ENCODE results near the gene NRIP1. TPM values are rescaled to one million over a fixed set of nuclear protein-coding genes. Genes with fewer than 3 reads are reported as not detected.

Gene NRIP1
- total RNA-seq, 4 donors from 2014 or later, result 21.5 to 30.7 (median 28.2) TPM

GRCh38 chr21:15054089-15054488 lies 10.7 kb downstream of the NRIP1 start:
- 53 to 59% methylated on average over 4 of the region's 4 CpGs for WGBS, 2 donors (ENCODE audit: low coverage in 1 of 2)
- Histone ChIP-seq H3K9me3 (no peaks in the 10 kb centered on the region), H3K4me1 (peaks cover 12 to 95% (median 18%) of the 10 kb centered on the region in 3 donors), H3K4me3 (no peak overlapping the region), H3K27ac (no peak overlapping the region), H3K27me3 (no peaks in the 10 kb centered on the region), H3K36me3 (no peaks in the 10 kb centered on the region)
- no peak for ATAC-seq
- TF ChIP-seq EP300 (IDR thresholded peaks at IDR 0.05) (no peak), POLR2A (IDR thresholded peaks at IDR 0.05) (no peak), POLR2AphosphoS5 (IDR thresholded peaks at IDR 0.05) (no peak)
- TF ChIP-seq, protein P1, sequence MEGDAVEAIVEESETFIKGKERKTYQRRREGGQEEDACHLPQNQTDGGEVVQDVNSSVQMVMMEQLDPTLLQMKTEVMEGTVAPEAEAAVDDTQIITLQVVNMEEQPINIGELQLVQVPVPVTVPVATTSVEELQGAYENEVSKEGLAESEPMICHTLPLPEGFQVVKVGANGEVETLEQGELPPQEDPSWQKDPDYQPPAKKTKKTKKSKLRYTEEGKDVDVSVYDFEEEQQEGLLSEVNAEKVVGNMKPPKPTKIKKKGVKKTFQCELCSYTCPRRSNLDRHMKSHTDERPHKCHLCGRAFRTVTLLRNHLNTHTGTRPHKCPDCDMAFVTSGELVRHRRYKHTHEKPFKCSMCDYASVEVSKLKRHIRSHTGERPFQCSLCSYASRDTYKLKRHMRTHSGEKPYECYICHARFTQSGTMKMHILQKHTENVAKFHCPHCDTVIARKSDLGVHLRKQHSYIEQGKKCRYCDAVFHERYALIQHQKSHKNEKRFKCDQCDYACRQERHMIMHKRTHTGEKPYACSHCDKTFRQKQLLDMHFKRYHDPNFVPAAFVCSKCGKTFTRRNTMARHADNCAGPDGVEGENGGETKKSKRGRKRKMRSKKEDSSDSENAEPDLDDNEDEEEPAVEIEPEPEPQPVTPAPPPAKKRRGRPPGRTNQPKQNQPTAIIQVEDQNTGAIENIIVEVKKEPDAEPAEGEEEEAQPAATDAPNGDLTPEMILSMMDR (IDR thresholded peaks at IDR 0.05), result no peak

- no peaks in the 10 kb centered on the region for H3K36me3 ChIP-seq
- TF ChIP-seq POLR2A (IDR thresholded peaks at IDR 0.05) (no peak), POLR2AphosphoS5 (IDR thresholded peaks at IDR 0.05) (no peak), EP300 (IDR thresholded peaks at IDR 0.05) (no peak)
- TF ChIP-seq, protein P1 (IDR thresholded peaks at IDR 0.05), result no peak
- H3K4me1 ChIP-seq, result peaks cover 6 to 95% (median 18%) of the 10 kb centered on the region in 3 donors
- 17 to 60% methylated on average over 1 of the region's 1 CpG for WGBS, 2 donors (ENCODE audit: low coverage in 1 of 2)
- H3K9me3 ChIP-seq, result no peaks in the 10 kb centered on the region
- H3K27me3 ChIP-seq, result no peaks in the 10 kb centered on the region
- no peak for ATAC-seq
- no peak overlapping the region for H3K27ac ChIP-seq
- H3K4me3 ChIP-seq, result no peak overlapping the region
These were observed 11.3 kb downstream of the NRIP1 start for GRCh38 chr21:15053500-15053899.

- ATAC-seq, result no peak
- no peaks in the 10 kb centered on the region for H3K9me3 ChIP-seq
- no peaks in the 10 kb centered on the region for H3K27me3 ChIP-seq
- no peak for TF ChIP-seq POLR2AphosphoS5 (IDR thresholded peaks at IDR 0.05)
- TF ChIP-seq, protein P1 (IDR thresholded peaks at IDR 0.05), result no peak
- no peak for TF ChIP-seq POLR2A (IDR thresholded peaks at IDR 0.05)
- no peak for TF ChIP-seq EP300 (IDR thresholded peaks at IDR 0.05)
- H3K36me3 ChIP-seq, result no peaks in the 10 kb centered on the region
- no peak overlapping the region for H3K4me3 ChIP-seq
- H3K4me1 ChIP-seq, result peaks cover 5 to 89% (median 18%) of the 10 kb centered on the region in 3 donors
- no peak overlapping the region for H3K27ac ChIP-seq
- WGBS, 2 donors (ENCODE audit: low coverage in 1 of 2), result 78 to 94% methylated on average over 4 of the region's 4 CpGs
These were observed 12.4 kb downstream of the NRIP1 start for GRCh38 chr21:15052459-15052763.

DNA sequence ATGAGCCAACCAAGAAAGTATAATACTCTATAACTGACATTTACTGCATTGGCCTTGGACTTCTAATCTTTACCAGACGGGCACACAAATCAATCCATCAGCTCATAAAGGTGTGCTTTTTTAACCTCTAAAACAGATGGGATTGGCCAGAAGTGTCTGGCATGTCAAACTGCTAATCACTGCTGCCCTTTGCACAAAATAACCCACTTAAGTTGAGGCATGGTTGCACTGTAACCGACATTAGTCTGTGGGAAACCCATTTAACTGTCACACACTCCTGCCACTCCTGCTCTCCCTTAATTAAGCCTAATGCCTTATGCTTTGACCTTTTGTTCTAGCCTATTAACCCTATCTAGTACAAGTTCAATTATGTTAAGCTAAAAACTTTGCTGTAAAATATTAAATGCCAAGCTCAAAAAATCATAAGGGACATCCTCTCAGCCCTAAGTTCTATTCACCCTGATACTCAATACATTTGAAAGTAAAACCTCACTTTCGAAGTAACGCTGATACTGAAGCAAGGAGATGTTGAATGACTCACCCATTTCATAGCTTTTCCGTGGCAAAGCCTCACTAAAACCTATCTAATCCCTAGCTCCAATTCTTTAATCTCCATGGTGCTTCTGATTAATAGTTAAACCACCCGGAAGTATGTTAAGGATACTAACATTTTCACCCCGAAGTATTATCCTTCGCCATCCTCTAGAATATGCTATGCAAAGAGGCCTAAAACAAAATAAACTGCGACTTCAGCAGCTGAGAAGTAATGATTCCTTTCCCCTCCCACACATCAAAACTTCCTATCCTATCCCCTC lies 12.9 kb downstream of the NRIP1 start:
- 60 to 63% methylated on average over 6 to 9 of the region's 9 CpGs for WGBS, 2 donors (ENCODE audit: low coverage in 1 of 2)
- TF ChIP-seq EP300 (IDR thresholded peaks at IDR 0.05), result no peak
- no peak for TF ChIP-seq POLR2A (IDR thresholded peaks at IDR 0.05)
- TF ChIP-seq, protein P1 (IDR thresholded peaks at IDR 0.05), result no peak
- TF ChIP-seq POLR2AphosphoS5 (IDR thresholded peaks at IDR 0.05), result no peak
- Histone ChIP-seq H3K4me3 (no peak overlapping the region), H3K27me3 (no peaks in the 10 kb centered on the region), H3K27ac (no peak overlapping the region), H3K9me3 (no peaks in the 10 kb centered on the region), H3K36me3 (no peaks in the 10 kb centered on the region), H3K4me1 (peaks cover 2 to 83% (median 18%) of the 10 kb centered on the region in 3 donors)
- ATAC-seq, result no peak

Measured in gastroesophageal sphincter (tissue), 4 donors.